Fibroblast of lung (primary cell): Measurements from ENCODE around the gene APOL3. TPM values are rescaled to one million over a fixed set of nuclear protein-coding genes. Genes with fewer than 3 reads are reported as not detected.
"Not testable (repeated sequence)": the region's sequence is repeated elsewhere in the genome, so short reads cannot be mapped to it uniquely, and the experiment has no call there.

Source experiments
- DNase-seq, 2 donors: peaks; one replicate each; pipeline versions ENCODE4 v3.0.0 to v3.0.0-alpha.2; 2010; ENCODE audit warnings: low read depth in 2 of 2
- H2AFZ ChIP-seq: 2 replicates; pipeline ENCODE4 v1.5.1; 2012; ENCODE audit warnings: low read length, control low read depth, inconsistent platforms
- H3K27ac ChIP-seq: 2 replicates; pipeline ENCODE4 v1.5.1; 2011; ENCODE audit warnings: low read length, control low read depth; ENCODE audit not compliant: insufficient read depth
- H3K27me3 ChIP-seq: 2 replicates; pipeline ENCODE4 v1.5.1; 2011; ENCODE audit warnings: mild to moderate bottlenecking, low read length; ENCODE audit not compliant: control insufficient read depth, insufficient read depth
- H3K36me3 ChIP-seq: 2 replicates; pipeline ENCODE4 v1.5.1; 2011; ENCODE audit warnings: low read length; ENCODE audit not compliant: control insufficient read depth, insufficient read depth
- H3K4me1 ChIP-seq: 2 replicates; pipeline ENCODE4 v1.5.1; 2011; ENCODE audit warnings: low read length; ENCODE audit not compliant: control insufficient read depth, insufficient read depth; ENCODE audit errors: extremely low read depth
- H3K4me2 ChIP-seq: 2 replicates; pipeline ENCODE4 v1.5.1; 2011; ENCODE audit warnings: low read length, control low read depth; ENCODE audit not compliant: insufficient read depth; ENCODE audit errors: extremely low read depth
- H3K4me3 ChIP-seq, 4 experiments: fragments of 200-600 bp in 1 of 4; sonication (generic) in 1 of 4; replicated peaks in 1 of 4; 2 replicates each; pipeline ENCODE4 v1.5.1; 2011 to 2016; ENCODE audit warnings: low read length in 4 of 4, low read depth in 3 of 4, mild to moderate bottlenecking in 3 of 4, control low read depth in 2 of 4, inconsistent platforms in 1 of 4, mixed read lengths in 1 of 4; ENCODE audit not compliant: insufficient read depth in 1 of 4; ENCODE audit errors: control extremely low read depth in 1 of 4
- H3K79me2 ChIP-seq: 2 replicates; pipeline ENCODE4 v1.5.1; 2012; ENCODE audit warnings: mild to moderate bottlenecking, low read length, inconsistent platforms; ENCODE audit not compliant: control insufficient read depth, insufficient read depth
- H3K9ac ChIP-seq: 2 replicates; pipeline ENCODE4 v1.5.1; 2011; ENCODE audit warnings: mild to moderate bottlenecking, low read length, control low read depth; ENCODE audit not compliant: insufficient read depth
- H3K9me3 ChIP-seq: 2 replicates; pipeline ENCODE4 v1.5.1; 2012; ENCODE audit warnings: low read depth, low read length; ENCODE audit not compliant: control insufficient read depth, insufficient read depth
- H4K20me1 ChIP-seq: 2 replicates; pipeline ENCODE4 v1.5.1; 2011; ENCODE audit warnings: low read length; ENCODE audit not compliant: control insufficient read depth, insufficient read depth; ENCODE audit errors: extremely low read depth
- CTCF ChIP-seq, 2 donors: IDR thresholded peaks in 1 of 2; conservative IDR thresholded peaks in 1 of 2; 1 replicate in 1 of 2; 2 replicates in 1 of 2; pipeline ENCODE4 v1.5.1; 2011 to 2012; ENCODE audit warnings: low read length in 2 of 2, control low read depth in 1 of 2, inconsistent platforms in 1 of 2, low read depth in 1 of 2, mild to moderate bottlenecking in 1 of 2
- EZH2 ChIP-seq: IDR thresholded peaks from 2 replicates; pipeline ENCODE4 v1.5.1; 2012; ENCODE audit warnings: low read length, control low read depth, mild to moderate bottlenecking; ENCODE audit errors: missing control alignments
- polyA plus RNA-seq, 2 donors: library from polyadenylated mRNA; depleted of rRNA in 1 of 2; stranded (reverse) in 1 of 2; unstranded in 1 of 2; fragments of >200 nt; gene quantifications; 2 replicates each; pipeline ENCODE4 v1.2.1, GENCODE V29; 2011 to 2012; ENCODE audit warnings: missing spikeins in 1 of 2
- total RNA-seq: library from RNA; depleted of rRNA; stranded (reverse); fragments of >200 nt; gene quantifications from 2 replicates; pipeline ENCODE4 v1.2.1, GENCODE V29; 2014

APOL3 gene
- total and polyA plus RNA-seq, 2 donors (not counting 1 experiment from before 2014, with no cell fraction given), result 22.5 to 42.3 TPM

DNA sequence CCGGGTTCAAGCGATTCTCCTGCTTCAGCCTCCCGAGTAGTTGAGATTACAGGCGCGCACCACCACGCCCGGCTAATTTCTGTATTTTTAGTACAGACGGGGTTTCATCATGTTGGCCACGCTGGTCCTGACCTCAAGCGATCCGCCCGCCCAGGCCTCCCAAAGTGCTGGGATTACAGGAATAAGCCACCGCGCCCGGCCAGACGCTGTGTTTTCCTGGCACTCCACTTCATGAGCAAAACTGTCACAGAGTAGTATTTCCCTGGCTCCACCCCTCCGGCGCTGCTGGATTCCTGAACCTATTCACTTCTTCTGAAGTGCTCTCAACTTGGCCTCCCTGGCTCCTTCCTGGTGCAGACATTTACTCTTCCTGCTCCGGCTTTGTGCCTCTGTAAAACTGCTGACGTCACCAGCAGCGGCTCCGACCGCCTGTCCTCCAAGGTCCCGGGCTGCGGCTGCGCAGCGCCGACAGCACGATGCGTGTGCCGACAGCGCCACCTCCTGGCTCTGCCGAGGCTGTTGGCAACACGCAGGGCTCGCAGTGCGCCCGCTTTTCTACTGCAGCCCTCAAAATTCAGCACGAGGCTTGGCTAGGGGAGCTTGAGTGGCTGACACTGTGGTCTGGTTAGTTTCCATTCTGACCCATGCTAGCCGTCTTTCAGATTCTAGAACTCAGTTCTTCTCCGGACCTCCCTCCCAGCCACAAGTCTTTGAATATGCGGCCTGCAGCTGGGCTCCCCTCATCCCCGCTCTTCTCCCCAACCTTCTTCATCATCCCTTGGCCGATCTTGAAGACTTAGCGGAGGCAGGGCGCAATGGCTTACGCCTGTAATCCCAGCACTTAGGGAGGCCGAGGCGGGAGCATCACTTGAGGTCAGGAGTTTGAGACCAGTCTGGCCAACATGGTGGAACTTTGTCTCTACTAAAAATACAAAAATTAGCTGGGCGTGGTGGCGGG is 36.6 kb downstream of the APOL3 start:
- no peaks in the 10 kb centered on the region for H3K9me3 ChIP-seq
- no peaks in the 10 kb centered on the region for H3K36me3 ChIP-seq
- H3K27me3 ChIP-seq, result no peaks in the 10 kb centered on the region
- H3K4me3 ChIP-seq, result peak overlapping the region in 2 of 4 experiments; percentile 32 to 42
- H3K9ac ChIP-seq, result peak overlapping the region; percentile 40
- peak overlapping the region; percentile 76 for H3K27ac ChIP-seq
- TF ChIP-seq EZH2 (no peak), CTCF (conservative IDR thresholded peaks at IDR 0.05 in 1 of 2, IDR thresholded peaks at IDR 0.05 in 1 of 2; ENCODE audit: low read depth in 1 of 2, low read length in 2 of 2) (peak; percentile 86 to 95)
- peak overlapping the region; percentile 86 for H2AFZ ChIP-seq
- peak; percentile 94 for DNase-seq
- no peaks in the 10 kb centered on the region for H4K20me1 ChIP-seq
- H3K79me2 ChIP-seq, result no peaks in the 10 kb centered on the region
- peak overlapping the region; percentile 23 for H3K4me2 ChIP-seq
- no peaks in the 10 kb centered on the region for H3K4me1 ChIP-seq

- not testable (repeated sequence) for H3K27me3 ChIP-seq, H3K9me3 ChIP-seq, H3K36me3 ChIP-seq, H3K79me2 ChIP-seq, DNase-seq, H3K9ac ChIP-seq, H3K4me3 ChIP-seq, H3K4me1 ChIP-seq, H3K4me2 ChIP-seq, H4K20me1 ChIP-seq, H2AFZ ChIP-seq, H3K27ac ChIP-seq
Observed at GRCh38 chr22:36120621-36121351, 39.8 kb downstream of the APOL3 start.

DNA sequence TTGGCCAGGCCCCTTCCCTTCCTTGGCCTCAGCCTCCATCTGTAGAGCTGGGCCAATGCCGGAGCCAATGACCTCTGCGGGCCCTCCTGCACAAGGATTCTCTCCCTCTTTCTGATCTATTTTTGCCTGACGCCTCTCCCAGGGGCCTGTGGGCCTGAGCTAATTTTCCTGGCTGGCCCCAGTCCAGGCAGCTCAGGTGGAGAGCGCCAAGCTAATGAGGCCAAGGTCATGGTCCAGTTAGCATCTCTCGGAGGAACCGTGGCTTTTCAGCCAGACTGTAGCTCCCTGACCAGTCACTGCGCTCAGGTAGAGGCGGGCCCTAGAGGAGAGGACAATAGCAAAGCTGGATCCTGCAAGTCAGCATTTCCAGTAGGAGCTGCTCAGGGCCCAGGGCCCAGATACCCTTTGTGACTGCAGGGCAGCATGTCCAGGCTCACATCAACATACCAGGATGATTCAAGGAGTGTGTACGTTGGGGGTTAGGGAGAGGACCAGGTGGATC is 43.5 kb downstream of the APOL3 start:
- H2AFZ ChIP-seq, result no peak overlapping the region
- TF ChIP-seq CTCF (conservative IDR thresholded peaks at IDR 0.05 in 1 of 2, IDR thresholded peaks at IDR 0.05 in 1 of 2; ENCODE audit: low read depth in 1 of 2, low read length in 2 of 2), result no peak
- no peak for TF ChIP-seq EZH2

More for the DNA sequence above, 43.5 kb downstream of the APOL3 start:
- H3K27ac ChIP-seq, result no peak overlapping the region
- no peak for DNase-seq
- no peaks in the 10 kb centered on the region for H3K4me1 ChIP-seq
- H4K20me1 ChIP-seq, result no peaks in the 10 kb centered on the region
- H3K4me3 ChIP-seq, result no peak overlapping the region
- H3K9me3 ChIP-seq, result no peaks in the 10 kb centered on the region
- H3K36me3 ChIP-seq, result no peaks in the 10 kb centered on the region
- H3K27me3 ChIP-seq, result no peaks in the 10 kb centered on the region
- no peak overlapping the region for H3K9ac ChIP-seq
- no peaks in the 10 kb centered on the region for H3K79me2 ChIP-seq
- H3K4me2 ChIP-seq, result no peak overlapping the region
